GM18861 (cell line): ENCODE results near the gene TBATA.
"Not testable (repeated sequence)": the region's sequence is repeated elsewhere in the genome, so short reads cannot be mapped to it uniquely, and the experiment has no call there.

Experiments
- ATAC-seq: cut with Tn5 transposase; IDR thresholded peaks from one replicate; pipeline ENCODE4 v1.9.1; 2021; ENCODE audit not compliant: unreplicated experiment

TBATA gene

DNA sequence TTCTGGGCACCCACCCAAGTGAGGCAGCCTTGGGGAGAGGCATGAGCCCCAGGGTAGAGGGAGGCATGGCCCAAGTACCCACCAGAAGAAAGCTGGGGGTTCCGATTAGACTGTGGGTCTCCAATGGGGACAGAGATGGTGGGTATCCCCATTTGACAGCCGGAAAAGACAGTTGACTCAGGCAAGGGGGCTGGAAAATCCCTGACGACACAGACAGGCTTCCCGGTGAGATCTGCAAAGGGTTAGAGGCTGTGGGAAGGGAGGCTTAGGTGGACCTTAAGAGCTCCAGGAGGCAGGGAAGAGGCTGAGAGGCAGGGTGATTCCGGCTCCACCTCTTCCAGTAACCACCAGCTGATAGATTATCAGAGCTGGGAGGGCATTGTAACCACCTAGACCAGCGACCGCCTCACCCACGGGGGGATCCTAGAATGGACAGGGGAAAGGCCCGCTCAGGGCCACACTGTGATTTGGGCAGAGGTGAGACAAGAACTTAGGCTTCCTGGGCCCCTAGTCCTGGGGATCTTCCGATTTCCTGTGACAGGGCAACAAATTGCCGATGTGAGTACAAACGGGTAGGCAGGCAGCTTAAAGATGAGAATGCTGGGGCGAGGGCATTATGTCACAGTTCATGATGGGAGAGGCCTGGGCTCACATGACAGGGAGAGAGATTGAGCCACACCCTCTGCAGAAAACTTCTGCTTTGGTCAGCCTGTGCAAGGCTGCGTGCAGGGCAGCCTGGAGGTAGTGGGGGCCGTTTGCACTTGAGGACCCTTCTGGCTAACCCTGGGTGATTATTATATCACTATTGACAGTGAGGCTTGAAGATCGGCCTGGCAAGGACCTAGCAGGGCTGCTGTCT lies 5.4 kb downstream of the TBATA start:
- no peak for ATAC-seq

DNA sequence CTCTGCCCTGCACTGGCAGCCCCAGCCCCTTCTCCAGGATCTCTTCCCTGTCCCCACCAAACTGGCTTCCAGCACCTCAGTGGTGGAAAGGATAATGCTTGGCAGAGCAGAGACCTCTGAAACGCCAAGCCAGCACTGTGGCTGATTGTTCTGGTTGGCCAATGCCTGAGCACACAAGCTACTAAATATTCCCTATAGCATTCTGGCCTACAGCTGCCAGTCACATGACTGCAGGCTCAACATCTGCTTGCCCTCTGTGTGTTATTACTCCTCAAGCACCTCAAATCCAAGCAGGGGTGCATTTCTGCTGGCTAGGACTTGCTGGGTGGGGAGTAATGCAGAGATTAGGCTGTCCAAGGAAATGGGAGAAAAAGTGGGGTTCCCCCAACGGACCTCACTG lies 6.1 kb downstream of the TBATA start:
- ATAC-seq: no peak

DNA sequence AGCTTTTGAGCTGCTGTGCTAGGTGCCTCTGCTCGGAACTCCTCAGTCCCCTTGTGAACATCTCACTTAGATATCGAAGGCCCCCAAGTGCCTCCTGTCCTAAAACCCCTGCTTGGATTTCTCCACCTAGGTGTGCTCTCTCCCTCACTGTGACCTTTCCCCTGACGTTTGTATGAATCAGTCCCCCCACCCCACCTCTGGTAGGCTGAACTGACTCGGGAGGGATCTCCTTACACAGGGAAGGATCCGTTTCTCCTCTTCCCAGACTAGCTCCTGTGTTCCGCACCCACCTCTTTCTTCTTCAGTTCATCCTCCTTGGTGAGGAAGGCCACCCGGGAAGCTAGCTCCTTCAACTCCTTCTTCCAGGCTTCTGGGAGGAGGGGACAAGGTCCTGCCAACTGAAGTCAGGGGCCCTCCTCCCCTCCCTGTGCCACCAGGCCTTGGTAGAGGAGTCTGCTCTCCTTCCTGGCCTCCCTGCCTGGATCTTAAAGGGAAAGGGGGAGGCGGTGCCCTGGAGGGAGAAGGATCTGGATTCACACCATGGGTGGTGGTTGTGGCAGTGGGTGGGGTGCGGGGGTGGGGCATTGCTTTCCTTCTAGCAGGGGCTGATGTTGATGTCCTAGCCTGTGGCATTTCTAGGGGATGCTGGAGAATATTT lies 6.8 kb downstream of the TBATA start:
- ATAC-seq: no peak

DNA sequence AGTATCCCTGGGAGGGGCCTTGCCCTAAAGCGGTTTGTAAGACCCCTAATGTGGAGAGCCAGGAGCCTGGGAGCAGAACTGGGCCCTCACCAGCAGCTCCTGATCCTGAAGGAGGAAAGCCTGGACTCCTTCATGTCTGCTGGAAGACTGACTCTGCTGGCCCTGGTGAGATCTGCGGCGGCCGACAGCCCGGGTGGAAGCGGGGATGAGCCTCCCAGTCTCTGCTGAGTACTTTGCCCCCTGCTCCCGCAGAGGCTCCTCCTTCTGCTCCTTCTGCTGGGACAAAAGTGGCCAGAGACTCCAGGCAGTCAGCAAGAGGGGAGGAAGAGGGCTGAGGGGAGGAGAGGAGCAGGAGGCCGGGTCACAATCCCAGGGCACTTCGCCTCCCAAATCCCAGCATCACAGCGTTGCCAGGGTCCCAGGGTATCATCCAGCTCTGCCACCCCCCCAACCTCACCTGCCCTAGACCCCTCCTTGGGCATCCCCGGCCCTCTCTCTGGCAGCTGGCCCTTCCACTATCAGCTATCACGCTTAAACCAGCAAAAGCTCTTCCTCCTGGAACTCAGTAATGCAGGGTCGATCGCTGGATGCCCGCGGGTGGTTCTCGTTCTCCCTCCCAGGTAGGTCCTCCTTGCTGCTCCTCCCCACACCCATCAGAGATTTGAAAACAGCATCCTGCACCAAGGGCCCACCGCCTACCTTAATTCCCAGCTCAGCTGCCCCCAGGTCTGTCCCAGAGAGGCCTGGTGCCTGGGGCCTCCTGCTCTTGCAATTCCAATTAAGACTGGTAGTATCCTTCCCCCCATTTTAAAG lies 7.9 kb downstream of the TBATA start:
- no peak for ATAC-seq

DNA sequence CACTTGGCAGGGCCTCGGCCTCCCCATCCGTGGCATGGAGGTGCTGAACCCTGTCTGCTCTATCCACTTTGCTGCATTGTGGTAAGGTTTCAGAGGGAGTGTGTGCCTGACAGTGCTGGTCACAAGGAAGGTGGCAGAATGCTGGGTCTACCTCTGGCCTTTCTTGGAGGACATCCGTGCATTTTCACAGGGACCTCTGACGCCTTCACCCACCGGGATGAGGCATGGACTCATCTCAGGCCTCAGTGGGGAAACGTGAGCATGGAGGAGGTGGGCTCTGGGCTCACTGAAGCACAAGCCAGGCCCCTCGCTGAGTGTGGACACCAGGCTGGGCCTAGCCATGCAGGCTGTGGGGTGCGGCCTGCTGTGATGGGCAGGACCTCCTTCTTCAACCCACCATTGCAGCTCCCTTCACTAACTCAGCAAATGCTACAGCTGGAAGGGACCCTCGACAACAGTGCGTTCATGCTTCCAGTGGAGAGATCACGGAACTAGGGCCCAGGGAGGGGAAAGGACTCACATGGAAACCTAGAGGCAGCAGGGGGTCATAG lies 8.6 kb downstream of the TBATA start:
- ATAC-seq: no peak

DNA sequence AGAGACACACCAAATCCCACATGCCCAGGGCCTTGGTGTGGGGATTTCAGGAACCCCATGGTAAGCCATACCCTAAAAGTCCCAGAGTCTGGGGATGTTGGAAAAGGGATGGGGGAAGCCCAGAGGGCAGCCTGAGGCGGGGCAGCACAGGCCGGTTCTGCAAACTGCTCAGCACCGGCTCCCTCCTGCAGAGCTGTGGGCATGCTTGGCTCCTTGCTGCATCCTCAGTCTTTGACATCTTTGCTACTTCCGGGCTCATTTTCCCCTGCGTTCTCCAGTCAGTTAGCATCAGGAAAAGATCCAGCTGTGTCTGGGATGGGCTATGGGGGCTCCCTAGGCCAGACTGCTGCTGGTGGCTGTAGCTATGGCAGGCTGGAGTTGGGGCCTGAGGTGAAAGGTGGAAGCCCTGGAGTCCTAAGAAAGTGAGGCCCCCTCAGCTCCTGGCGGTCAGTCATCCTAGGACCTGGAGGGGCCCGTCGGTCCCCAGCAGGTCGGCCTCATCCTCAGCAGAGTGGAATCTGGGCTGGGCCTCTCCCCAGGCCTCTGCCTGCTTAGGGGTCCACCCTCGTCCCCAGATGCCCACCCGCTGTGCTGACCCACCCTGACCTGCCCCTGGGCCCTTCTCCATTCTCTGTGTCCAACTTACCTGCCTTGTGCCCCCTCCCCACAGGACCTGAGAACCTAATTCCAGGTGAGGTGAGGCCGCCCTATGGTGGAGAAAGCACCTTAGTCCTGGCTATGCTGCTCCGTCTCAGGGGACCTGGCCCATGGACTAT lies 9.3 kb downstream of the TBATA start:
- ATAC-seq: no peak

DNA sequence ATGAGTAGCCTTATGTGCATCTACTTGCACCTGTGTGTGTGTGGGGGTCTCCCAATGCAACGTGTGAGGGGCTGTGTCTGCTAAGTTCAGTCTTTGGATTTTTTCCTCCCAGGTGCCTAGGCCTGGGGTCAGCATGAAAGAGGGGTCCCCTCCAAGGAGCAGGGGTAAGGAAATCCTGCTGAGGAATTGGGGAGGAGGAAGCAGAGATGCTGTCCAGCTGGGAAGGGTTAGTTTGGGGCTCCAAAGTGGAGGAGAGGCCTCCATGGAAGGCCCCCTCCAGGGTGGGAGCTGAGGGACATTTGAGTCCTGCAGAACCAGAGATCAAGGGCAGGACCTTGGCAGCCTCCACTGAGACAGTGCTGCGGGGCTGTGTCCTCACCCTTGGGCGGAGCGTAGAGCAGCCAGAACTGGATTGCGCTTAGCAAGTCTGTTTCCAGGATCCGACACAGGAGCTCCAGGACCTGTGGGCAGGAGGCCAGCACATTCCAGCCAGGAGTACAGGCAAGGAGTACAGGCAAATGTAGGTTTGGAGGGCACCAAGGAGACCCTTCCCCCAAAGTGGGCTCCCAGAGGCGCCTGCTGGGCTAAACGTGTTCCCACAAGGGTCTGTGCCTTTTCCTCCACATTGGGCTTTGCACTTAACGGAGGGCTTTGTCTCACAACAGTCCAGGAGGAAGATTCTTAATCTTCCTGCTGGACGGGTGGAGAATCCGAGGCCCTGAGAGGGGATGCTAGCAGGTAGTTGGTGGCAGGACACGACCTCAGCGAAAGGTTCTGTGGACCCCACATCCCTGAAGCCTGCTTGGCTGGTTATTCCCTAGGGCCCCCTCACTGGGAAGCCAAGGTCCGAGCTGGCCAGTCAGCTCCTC lies 10.1 kb downstream of the TBATA start:
- no peak for ATAC-seq

DNA sequence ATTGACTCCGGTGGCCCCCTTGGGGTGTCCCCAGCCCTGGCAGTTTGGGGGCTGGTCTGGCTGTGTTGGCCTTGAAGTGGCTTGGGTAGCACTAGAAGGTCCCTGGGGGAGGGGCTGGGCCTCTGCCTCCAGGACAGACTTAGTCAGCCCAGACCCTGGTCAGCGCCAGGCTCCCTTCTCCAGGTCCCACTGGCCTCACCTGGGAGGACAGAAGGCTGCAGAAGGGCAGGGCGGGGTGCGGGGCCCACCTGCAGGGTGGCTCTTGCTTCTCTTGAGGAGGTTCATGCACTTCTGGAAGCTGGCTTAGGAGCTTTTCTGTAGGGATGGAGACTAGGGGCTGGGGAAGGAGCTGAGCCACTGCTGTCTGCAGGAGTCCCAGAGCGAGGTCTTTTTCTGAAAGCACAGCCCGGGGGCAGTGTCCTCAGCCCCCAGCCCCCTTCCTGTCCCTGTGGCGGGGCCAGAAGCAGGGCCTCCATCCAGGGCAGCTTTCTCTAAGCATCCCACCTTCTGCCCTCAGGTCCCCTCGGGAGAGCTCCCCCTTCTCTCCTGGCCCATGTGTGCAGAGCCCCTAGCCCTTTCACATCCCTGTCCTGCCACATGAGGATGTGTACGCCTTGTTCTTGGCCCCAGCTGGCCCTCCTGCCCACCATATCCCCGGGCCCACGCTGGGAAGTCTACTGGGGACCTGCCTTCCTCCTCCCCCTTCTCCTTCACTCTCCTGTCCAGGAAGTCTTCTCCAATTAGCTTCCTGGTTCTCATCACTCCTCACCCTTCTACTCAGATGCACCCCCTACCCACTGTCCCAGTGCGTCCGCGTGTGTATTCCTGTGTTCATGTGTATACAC lies 11.0 kb downstream of the TBATA start:
- no peak for ATAC-seq

DNA sequence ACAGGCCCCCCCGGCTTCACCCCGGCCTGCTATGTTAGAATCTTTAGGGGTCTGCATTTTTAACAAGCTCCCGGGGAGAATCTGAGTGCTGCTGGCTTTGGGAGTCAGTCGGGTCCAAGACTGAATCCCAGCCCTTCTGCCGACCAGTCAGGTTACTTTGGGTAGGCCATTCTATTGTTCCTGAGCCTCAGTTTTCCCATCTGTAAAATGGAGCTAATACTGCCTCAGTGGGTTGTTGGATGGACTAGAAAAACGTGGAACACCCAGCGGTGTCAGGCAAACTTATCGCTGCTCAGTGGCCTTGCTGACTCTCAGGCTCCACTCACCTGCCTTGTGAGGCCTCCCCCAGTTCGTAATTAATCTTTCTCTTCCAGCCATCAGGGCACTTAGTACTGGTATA lies 11.7 kb downstream of the TBATA start:
- no peak for ATAC-seq

DNA sequence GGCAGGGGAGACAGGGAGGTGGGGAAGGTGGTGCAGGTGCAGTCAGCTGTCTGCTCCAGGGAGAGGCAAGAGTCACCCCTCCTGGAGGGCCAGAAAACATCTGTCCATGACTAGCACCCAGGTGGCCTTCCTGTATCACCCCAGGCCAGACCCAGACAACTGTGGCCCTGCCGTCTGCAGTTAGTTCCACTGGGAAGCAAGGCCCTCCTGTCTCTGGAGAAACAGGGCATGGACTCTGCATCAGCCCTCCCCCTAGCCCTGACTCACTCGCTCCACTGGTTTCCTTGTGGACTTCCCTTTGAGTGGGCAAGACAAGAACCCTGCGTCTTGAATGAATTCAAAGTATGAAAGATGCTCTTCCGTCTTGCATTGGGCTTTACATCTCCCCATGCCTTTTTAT lies 12.6 kb downstream of the TBATA start:
- ATAC-seq: no peak

DNA sequence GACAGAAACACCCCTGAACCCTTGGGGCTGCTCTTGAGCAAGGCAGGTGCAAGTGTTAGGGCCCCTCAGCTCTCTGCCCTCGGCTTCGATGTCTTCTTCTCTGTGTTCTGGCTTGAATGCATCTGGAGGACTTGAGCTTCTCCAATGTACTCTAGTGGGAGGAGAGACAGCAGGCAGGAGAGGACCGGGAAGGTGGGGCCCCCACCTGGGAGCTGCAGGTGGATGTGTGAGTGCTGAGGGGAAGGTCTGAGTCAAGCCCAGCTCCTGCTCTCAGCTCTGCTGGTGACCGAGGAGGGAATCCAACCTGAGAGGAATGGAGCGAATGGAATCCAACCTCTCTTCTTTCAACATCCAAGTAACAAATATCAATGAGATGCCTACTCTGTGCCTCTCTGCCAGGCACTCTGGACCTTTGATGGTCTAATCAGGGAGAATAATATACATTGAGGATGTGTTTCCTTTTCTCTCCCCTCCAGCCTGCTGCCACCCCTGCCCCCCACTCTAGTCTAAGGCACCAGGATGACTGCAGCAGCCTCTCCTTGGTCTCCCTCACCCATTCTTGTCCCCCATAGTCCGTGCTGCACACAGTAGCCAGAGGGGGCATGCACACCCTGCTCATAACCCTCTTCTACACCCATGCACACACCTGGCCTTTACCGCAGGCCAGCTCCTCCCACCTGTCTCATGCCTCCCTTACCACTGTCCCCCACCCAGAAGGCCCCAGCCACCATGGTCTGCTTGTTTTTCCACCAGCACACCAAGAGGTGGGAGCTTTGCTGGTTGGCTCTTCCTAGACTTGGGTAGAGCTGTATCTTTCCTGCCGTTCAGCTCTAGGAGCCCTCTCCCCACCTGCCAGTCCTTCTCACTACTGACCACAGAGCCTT lies 13.6 kb downstream of the TBATA start:
- ATAC-seq: no peak

DNA sequence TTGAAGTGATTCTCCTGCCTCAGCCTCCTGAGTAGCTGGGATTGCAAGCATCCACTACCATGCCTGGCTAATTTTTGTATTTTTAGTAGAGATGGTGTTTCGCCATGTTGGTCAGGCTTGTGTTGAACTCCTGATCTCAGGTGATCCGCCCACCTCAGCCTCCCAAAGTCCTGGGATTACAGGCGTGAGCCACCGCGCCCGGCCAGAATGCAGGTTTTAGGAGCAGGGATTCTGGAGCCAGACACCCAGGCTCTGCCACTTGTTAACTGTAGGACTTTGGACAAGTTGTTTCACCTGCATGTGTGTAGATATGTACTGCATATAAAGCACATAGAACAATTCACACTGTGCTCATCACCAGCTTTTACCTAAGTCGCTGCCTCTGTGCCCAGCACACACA lies 14.7 kb downstream of the TBATA start:
- ATAC-seq: not testable (repeated sequence)

DNA sequence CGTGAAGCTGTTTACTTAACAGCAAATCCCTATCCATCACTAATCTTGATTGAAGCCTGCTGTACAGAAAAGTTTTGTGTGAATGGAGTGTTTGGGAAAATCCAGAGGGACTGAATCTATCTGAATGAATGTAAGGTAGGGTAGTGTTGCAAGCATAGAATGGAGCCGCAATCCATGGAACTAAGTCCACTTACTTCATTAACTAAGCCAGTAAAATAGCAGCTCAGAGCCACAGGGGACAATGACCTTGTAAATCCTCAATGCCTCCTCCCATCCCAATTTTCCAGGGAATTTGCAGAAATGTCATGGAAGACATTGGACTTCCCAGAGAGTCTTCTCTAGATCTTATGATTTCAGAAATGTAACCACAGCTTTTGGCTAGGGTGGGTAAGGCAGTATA lies 15.2 kb downstream of the TBATA start:
- ATAC-seq: no peak

DNA sequence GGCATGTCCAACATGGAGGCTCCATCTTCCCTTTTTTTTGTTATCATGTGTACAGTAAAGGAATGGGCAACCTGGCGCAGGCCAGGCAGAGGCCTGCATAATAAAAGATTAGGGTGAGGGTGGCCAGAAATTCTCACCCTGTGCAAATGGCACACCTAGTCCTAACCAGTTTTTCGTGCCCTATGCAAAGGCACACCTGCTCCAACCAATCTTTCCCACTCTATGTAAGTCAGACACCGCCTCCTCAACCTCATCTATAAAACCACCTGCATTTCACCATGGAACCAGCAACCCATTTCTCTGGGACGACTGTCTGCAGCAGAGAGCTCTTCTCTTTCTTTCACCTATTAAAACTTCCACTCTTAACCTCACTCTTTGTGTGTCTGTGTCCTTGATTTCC lies 16.1 kb downstream of the TBATA start:
- no peak for ATAC-seq

DNA sequence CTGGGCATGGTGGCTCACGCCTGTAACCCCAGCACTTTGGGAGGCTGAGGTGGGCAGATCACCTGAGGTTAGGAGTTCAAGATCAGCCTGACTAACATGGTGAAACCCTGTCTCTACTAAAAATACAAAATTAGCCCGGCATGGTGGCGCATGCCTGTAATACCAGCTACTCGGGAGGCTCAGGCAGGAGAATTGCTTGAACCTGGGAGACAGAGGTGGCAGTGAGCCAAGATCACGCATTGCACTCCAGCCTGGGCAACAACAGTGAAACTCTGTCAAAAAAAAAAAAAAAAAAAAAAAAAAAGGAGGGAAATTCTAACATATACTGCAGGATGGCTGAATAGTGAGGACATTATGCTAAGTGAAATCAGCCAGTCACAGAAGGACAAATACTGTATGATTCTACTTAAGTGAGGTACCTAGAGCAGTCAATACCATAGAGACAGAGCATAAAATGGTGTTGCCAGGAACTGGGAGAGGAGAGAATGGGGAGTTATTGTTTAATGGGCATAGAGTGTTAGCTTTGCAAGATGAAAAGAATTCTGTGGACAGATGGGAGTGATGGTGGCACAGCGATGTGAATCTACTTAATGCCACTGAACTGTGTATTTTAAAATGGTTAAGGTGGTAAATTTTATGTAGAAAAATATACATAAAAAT lies 17.0 kb downstream of the TBATA start:
- not testable (repeated sequence) for ATAC-seq

DNA sequence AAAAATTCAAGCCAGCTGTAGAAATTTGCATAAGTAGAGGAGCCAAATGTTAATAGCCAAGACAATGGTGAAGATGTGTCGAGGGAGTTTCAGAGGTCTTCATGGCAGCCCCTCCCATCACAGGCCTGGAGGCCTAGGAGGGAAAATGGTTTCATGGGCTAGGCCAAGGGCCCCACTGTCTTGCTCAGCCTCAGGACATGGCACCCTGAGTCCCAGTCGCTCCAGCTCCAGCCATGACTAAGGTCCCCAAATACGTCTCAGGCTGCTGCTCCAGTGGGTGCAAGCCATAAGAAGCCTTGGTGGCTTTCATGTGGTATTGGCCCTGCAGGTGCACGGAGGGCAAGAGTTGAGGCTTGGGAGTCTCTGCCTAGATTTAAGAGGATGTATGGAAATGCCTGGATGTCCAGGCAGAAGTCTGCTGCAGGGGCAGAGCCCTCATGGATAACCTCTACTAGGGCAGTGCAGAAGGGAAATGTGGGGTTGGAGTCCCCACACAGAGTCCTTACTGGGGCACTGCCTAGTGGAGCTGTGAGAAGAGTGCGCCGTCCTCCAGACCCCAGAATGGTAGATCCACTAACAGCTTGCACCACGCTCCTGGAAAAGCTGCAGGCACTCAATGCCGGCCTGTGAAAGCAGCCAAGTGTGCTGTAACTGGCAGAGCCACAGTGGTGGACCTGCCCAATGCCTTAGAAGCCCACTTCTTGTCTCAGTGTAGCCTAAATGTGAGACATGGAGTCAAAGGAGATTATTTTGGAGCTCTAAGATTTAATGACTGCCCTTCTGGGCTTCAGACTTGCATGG lies 19.2 kb downstream of the TBATA start:
- no peak for ATAC-seq

DNA sequence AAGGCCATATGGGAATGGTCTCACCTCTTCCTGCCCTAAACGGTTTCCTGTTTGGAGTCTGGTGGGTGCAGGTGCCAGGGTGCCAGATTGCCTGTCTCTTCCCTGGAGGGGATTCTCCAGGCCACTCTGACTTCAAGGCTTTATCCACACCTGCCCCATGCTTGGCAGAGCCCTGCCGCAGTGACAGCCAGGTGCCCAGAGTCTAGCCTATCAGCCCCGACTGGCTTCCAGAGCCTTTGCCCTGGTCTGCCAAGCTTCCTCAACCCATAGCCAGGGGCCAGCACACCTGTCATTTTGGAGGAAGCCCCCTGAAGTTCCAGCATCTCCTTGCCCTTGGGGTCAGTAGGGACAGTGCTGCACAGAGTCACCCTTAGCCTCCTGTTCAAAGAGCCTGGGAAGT lies 21.6 kb downstream of the TBATA start:
- ATAC-seq: no peak
